ENCODE data around the gene DGCR8. TPM values are rescaled to one million over a fixed set of nuclear protein-coding genes. Genes with fewer than 3 reads are reported as not detected.

DGCR8 gene
- total RNA-seq, 2 experiments from 2014 or later = 29.8 to 36.5 TPM

DNA sequence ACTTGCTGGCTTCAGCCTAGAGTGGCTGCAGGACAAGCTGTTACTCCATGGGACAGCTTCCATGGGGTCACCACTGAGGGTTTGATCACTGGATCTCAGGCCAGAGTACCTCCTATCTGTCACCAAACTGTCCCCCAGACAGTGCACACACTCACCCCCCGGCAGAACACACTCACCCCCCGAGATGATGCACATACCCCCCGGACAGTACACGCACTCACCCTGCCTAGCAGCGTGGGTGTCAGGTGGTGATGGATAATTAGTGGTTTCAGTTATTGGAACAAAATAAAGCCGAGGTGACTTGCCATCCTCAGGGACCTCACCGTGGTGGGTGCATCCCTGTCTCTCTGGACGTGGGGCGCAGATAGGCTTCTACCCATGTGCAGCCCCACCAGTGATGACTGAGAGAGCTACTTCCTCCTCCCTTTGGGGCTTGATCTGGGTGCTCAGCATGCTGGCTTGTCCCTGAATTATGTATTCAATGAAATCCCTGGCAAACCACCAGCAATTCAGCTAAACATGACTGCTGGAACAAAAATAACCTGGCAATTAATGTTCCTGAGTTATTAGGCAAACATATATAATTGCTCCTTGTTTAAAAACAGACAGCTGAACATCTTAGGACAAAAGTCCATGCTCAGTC, 40.2 kb upstream of the DGCR8 start:
- Mint-ChIP-seq H3K27me3 (ENCODE audit: low read depth) (no peaks in the 10 kb centered on the region), H3K4me1 (ENCODE audit: low read depth) (peaks cover 19% of the 10 kb centered on the region), H3K4me3 (no peak overlapping the region), H3K36me3 (ENCODE audit: low read depth) (peaks cover 4% of the 10 kb centered on the region), H3K9me3 (no peaks in the 10 kb centered on the region), H3K27ac (no peak overlapping the region)
- CTCF ChIA-PET = no interaction called here
- intact Hi-C loops (cut with micrococcal nuclease) = loop anchor here (5.0 kb wide), 1 partner anchor 42 kb away; the partner anchor contains the start of gene DGCR8
- DNase-seq = no peak

GRCh38 chr22:20040327-20041200, 39.5 kb upstream of the DGCR8 start:
- DNase-seq = no peak
- no peaks in the 10 kb centered on the region for H3K9me3 Mint-ChIP-seq
- H3K4me3 Mint-ChIP-seq = no peak overlapping the region
- no peak overlapping the region for H3K27ac Mint-ChIP-seq
- CTCF ChIA-PET = no interaction called here
- H3K4me1 Mint-ChIP-seq (ENCODE audit: low read depth) = peaks cover 19% of the 10 kb centered on the region
- intact Hi-C loops (cut with micrococcal nuclease) = no loop called here
- peaks cover 5% of the 10 kb centered on the region for H3K36me3 Mint-ChIP-seq (ENCODE audit: low read depth)
- H3K27me3 Mint-ChIP-seq (ENCODE audit: low read depth) = no peaks in the 10 kb centered on the region

DNA sequence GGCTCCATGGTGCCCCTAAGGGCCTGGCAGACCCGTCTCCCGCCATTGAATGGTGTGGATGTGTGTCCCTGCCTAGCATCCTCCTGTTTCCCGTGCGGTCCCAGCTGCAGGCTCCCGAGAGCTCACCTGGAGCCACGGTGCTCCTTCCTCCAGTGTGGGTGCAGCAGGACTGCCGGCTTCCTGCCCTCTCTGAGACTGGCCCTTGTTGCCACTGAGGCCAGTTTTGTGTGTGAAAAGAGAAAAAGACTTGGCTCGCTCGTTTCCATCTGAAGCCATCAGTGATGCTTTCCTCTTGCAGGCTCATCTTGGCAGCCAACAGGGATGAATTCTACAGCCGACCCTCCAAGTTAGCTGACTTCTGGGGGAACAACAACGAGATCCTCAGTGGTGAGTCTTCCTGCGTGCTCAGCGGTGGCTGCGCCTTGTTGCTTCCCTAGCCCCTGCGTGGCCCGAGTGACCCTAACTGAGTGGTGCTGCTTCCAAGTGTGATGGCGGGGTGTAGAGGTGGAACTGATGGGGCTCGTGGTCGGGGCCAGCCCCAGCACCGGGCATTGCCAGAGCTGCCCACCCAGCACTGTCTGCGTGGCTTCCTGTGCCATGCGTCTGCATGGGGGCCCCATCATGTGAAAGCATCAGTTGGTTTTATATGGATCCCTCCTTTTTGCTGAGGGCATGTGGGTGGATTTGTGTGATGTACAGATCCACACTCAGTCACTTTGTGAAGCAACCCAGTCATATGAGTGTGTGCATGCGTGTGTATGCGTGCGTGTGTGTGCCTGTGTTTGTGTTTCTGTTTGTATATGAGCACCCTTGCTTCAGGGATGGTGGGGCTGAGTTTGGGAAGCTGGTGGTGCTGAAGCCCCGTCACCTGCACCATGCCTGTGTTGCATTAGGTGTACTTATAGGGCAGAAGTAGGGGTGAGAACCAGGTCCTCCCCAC, 36.7 kb upstream of the DGCR8 start:
- H3K4me3 Mint-ChIP-seq = no peak overlapping the region
- H3K36me3 Mint-ChIP-seq (ENCODE audit: low read depth) = peaks cover 24% of the 10 kb centered on the region
- no peak for DNase-seq
- intact Hi-C loops (cut with micrococcal nuclease) = no loop called here
- H3K27me3 Mint-ChIP-seq (ENCODE audit: low read depth) = no peaks in the 10 kb centered on the region
- peaks cover 12% of the 10 kb centered on the region for H3K4me1 Mint-ChIP-seq (ENCODE audit: low read depth)
- CTCF ChIA-PET = interaction anchor here (0.5 to 0.8 kb wide), 3 partner anchors 12 to 375 kb away, joined by 3 read pairs; no protein-coding TSS in a partner anchor
- peaks cover 8% of the 10 kb centered on the region for H3K9me3 Mint-ChIP-seq
- no peak overlapping the region for H3K27ac Mint-ChIP-seq

- Mint-ChIP-seq H3K36me3 (ENCODE audit: low read depth) (peaks cover 30% of the 10 kb centered on the region), H3K27ac (no peak overlapping the region), H3K4me3 (no peak overlapping the region), H3K27me3 (ENCODE audit: low read depth) (no peaks in the 10 kb centered on the region), H3K9me3 (peaks cover 13% of the 10 kb centered on the region), H3K4me1 (ENCODE audit: low read depth) (peaks cover 15% of the 10 kb centered on the region)
- intact Hi-C loops (cut with micrococcal nuclease) = no loop called here
- CTCF ChIA-PET = interaction anchor here (0.8 kb wide), 1 partner anchor 11 kb away, joined by 3 read pairs; no protein-coding TSS in a partner anchor
- DNase-seq = no peak
Measured at GRCh38 chr22:20043997-20044342, 36.1 kb upstream of the DGCR8 start.

DNA sequence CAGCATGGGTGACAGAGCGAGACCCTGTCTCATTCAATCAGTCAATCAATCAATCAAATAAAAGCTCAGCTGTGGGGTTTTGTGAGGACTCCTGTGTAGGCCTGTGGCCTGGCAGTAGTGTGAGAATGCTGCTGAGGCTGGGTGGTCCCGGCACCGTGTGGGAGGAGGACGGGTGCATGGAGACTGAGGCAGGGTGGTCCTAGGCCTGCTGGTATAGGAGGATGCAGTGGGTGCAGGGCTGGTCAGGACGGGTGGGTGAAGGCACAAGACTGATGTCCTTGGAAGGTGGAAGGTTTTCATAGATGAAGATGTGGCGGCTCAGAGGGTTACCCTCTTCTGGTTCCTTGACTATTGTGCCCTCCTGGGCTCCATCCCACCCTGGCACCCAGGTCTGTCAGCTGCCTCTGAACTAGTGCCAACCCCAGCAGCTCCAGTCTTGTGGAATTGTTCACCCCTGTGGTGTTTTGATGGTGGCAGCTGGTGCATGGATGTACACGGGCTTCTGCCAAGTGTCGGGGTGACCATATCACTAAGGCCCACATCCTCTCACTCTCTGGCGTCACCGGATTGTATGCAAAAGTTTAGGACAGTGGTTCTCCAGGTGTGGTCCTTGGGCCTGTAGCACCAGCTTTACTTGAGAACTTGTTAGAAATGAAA, 35.4 kb upstream of the DGCR8 start:
- Mint-ChIP-seq H3K27ac (no peak overlapping the region), H3K36me3 (ENCODE audit: low read depth) (peaks cover 34% of the 10 kb centered on the region), H3K4me1 (ENCODE audit: low read depth) (peaks cover 16% of the 10 kb centered on the region), H3K27me3 (ENCODE audit: low read depth) (no peaks in the 10 kb centered on the region), H3K9me3 (peaks cover 15% of the 10 kb centered on the region), H3K4me3 (no peak overlapping the region)
- no peak for DNase-seq
- intact Hi-C loops (cut with micrococcal nuclease) = no loop called here
- CTCF ChIA-PET = interaction anchor here (0.8 kb wide), 1 partner anchor 11 kb away, joined by 3 read pairs; no protein-coding TSS in a partner anchor

DNA sequence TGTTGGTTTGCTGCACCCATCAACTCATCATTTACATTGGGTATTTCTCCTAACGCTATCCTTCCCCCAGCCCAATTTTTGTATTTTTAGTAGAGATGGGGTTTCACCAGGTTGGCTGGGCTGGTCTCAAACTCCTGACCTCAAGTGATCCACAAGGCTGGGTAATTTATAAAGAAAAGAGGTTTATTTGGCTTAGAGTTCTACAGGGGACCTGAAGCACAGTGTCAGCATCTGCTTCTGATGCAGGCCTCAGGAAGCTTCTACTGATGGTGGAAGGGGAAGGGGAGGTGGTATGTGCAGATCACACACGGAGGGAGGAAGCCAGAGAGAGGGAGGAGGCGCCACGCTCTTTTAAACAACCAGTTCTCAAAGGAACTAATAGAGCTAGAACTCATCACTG, 33.3 kb upstream of the DGCR8 start:
- intact Hi-C loops (cut with micrococcal nuclease) = no loop called here
- peaks cover 36% of the 10 kb centered on the region for H3K36me3 Mint-ChIP-seq (ENCODE audit: low read depth)
- no peak overlapping the region for H3K27ac Mint-ChIP-seq
- CTCF ChIA-PET = interaction anchor here (0.5 to 0.8 kb wide), 2 partner anchors 35 to 49 kb away, joined by 3 to 4 read pairs; no protein-coding TSS in a partner anchor
- H3K27me3 Mint-ChIP-seq (ENCODE audit: low read depth) = no peaks in the 10 kb centered on the region
- no peak overlapping the region for H3K4me3 Mint-ChIP-seq
- peaks cover 15% of the 10 kb centered on the region for H3K9me3 Mint-ChIP-seq
- H3K4me1 Mint-ChIP-seq (ENCODE audit: low read depth) = peaks cover 16% of the 10 kb centered on the region
- DNase-seq = no peak

DNA sequence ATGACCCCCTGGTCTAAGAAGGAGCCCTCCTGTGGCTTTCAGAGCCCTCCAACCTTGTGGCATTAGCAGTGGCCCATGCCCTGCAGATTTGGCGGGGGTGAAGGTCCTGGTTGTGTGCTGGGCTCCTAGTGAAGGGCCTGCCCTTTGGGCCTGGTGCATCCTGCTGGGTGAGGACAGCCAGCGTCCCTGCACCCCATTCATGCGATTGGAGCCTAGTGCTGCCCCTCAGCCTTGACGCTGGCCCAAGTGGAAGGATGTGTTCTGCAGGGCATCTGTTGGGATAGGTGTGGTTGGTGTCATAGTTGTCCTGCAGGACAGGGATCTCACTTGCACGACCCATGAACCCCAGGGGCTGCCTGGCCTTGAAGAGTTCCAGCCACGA, 28.1 kb upstream of the DGCR8 start:
- H3K27ac Mint-ChIP-seq = no peak overlapping the region
- peaks cover 31% of the 10 kb centered on the region for H3K36me3 Mint-ChIP-seq (ENCODE audit: low read depth)
- no peak overlapping the region for H3K4me3 Mint-ChIP-seq
- DNase-seq = no peak
- intact Hi-C loops (cut with micrococcal nuclease) = no loop called here
- H3K9me3 Mint-ChIP-seq = peaks cover 14% of the 10 kb centered on the region
- no peaks in the 10 kb centered on the region for H3K27me3 Mint-ChIP-seq (ENCODE audit: low read depth)
- peaks cover 10% of the 10 kb centered on the region for H3K4me1 Mint-ChIP-seq (ENCODE audit: low read depth)
- CTCF ChIA-PET = no interaction called here

DNA sequence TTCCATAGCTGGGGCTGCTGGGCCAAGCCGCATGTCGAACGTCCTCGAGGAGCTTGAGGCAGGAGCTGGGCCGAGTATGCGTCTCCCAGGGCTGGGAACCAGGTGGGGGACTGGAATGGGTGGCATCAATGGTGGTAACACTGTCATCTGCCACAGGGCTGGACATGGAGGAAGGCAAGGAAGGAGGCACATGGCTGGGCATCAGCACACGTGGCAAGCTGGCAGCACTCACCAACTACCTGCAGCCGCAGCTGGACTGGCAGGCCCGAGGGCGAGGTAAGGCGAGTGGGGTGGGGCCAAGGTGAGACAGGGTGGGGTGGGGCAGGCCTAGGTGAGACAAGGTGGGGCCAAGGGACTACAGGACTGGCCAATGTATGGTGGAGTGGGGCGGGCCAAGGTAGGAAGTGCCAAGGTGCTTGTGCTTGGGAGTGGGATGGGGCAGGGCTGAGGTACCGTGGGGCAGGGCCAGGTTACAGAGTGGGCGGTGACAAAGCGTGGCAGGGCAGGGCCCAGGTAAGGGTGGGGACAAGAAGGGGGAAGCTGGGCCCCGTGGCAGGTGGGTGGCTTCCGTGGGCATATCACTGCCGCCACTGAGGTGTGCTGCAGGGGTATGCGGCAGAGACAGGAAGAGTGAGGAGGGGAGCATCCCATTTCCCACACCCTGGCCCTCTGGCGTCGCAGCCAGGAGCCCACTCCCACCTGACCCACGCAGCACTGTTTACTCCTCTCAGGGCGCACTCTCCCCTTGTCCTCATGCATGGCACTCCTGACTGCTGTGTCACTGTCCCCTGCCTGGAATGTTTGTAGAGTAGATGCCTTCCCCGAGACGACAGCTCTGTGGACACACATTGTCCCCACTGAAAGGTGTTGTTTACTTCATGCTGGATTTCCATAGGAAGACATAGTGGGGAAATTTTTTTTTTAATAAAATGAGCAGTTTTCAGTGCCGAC, 27.5 kb upstream of the DGCR8 start:
- H3K36me3 Mint-ChIP-seq (ENCODE audit: low read depth) = peaks cover 27% of the 10 kb centered on the region
- no peak for DNase-seq
- CTCF ChIA-PET = no interaction called here
- intact Hi-C loops (cut with micrococcal nuclease) = no loop called here
- H3K4me1 Mint-ChIP-seq (ENCODE audit: low read depth) = peaks cover 9% of the 10 kb centered on the region
- H3K4me3 Mint-ChIP-seq = no peak overlapping the region
- no peak overlapping the region for H3K27ac Mint-ChIP-seq
- H3K9me3 Mint-ChIP-seq = peaks cover 12% of the 10 kb centered on the region
- H3K27me3 Mint-ChIP-seq (ENCODE audit: low read depth) = no peaks in the 10 kb centered on the region

DNA sequence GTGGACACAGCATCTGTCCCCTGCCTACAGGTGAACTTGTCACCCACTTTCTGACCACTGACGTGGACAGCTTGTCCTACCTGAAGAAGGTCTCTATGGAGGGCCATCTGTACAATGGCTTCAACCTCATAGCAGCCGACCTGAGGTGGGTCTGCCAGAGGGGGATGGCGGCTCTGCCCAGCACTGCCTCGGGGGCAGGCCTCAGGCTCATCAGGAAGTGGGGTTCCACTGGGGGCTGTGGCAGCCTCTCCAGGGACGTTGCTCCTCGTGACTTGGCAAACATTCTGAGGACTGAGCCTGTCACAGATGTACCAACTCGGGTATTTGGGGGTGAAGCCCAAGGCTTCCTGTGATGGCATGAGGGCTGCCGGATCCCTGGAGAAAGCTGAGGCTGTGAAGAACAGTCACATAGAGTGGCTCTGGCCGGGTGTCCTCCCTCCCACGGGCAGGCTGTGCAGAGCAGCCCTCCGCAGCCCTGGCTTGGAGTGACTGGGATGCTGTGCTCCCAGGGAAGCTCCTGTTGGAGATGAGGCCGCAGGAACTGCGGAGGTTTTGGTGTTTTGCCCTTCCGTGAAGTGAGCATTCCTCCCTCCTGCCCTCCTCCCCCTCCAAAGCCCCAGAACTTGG, 26.5 kb upstream of the DGCR8 start:
- DNase-seq = no peak
- H3K27me3 Mint-ChIP-seq (ENCODE audit: low read depth) = no peaks in the 10 kb centered on the region
- peaks cover 18% of the 10 kb centered on the region for H3K36me3 Mint-ChIP-seq (ENCODE audit: low read depth)
- CTCF ChIA-PET = no interaction called here
- H3K4me3 Mint-ChIP-seq = no peak overlapping the region
- peaks cover 5% of the 10 kb centered on the region for H3K9me3 Mint-ChIP-seq
- H3K4me1 Mint-ChIP-seq (ENCODE audit: low read depth) = peaks cover 3% of the 10 kb centered on the region
- H3K27ac Mint-ChIP-seq = no peak overlapping the region
- intact Hi-C loops (cut with micrococcal nuclease) = no loop called here

DNA sequence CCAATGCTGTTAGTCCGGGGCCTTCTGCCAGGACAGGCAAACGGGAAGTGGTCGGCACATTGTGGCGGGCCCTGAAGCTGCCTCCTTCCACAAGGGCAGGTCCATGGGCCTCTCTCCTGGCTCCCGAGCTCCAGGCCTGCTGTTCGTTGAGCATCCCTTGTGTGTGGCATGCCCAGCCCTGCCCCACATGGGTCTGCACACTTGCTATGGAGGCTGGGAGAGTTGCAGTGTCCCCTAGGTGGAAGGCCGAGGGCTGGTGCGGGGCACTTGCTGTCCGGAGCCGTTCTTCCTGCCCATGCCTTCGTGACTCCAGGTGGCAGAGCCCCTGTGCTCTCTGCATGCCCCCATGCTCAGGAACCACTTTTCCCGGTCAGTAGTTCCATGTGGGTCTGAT, 26.0 kb upstream of the DGCR8 start:
- H3K27ac Mint-ChIP-seq = no peak overlapping the region
- CTCF ChIA-PET = no interaction called here
- no peak overlapping the region for H3K4me3 Mint-ChIP-seq
- H3K27me3 Mint-ChIP-seq (ENCODE audit: low read depth) = no peaks in the 10 kb centered on the region
- DNase-seq = no peak
- intact Hi-C loops (cut with micrococcal nuclease) = no loop called here
- H3K4me1 Mint-ChIP-seq (ENCODE audit: low read depth) = peaks cover under 1% of the 10 kb centered on the region
- peaks cover 1% of the 10 kb centered on the region for H3K9me3 Mint-ChIP-seq
- peaks cover 13% of the 10 kb centered on the region for H3K36me3 Mint-ChIP-seq (ENCODE audit: low read depth)

GRCh38 chr22:20054485-20054884, 25.6 kb upstream of the DGCR8 start:
- CTCF ChIA-PET = no interaction called here
- DNase-seq = no peak
- no peak overlapping the region for H3K27ac Mint-ChIP-seq
- no peak overlapping the region for H3K4me3 Mint-ChIP-seq
- no peaks in the 10 kb centered on the region for H3K27me3 Mint-ChIP-seq (ENCODE audit: low read depth)
- H3K4me1 Mint-ChIP-seq (ENCODE audit: low read depth) = no peaks in the 10 kb centered on the region
- intact Hi-C loops (cut with micrococcal nuclease) = no loop called here
- H3K36me3 Mint-ChIP-seq (ENCODE audit: low read depth) = peaks cover 9% of the 10 kb centered on the region
- H3K9me3 Mint-ChIP-seq = no peaks in the 10 kb centered on the region
